HL-60 (cell line): ENCODE results near the gene CHD1.

Source experiments
- DNase-seq, 2 experiments: peaks; one replicate each; pipeline ENCODE4 v3.0.0-alpha.2; 2010 to 2020; ENCODE audit warnings: low read depth in 1 of 2, low spot score in 1 of 2
- H3K27ac ChIP-seq: fragments of 250-450 bp; sonication (Bioruptor Pico); replicated peaks from 2 replicates; pipeline ENCODE4 v1.5.1; 2020; ENCODE audit warnings: mild to moderate bottlenecking, moderate library complexity
- H3K27me3 ChIP-seq: fragments of 250-450 bp; sonication (Bioruptor Pico); 2 replicates; pipeline ENCODE4 v1.5.1; 2021; ENCODE audit warnings: mild to moderate bottlenecking, moderate library complexity; ENCODE audit not compliant: insufficient read depth, poor library complexity, severe bottlenecking
- H3K4me3 ChIP-seq: replicated peaks from 2 replicates; pipeline ENCODE4 v1.5.1; 2011; ENCODE audit warnings: mild to moderate bottlenecking, control low read depth, low read length; ENCODE audit not compliant: insufficient read depth
- CTCF ChIP-seq: IDR thresholded peaks from one replicate; pipeline ENCODE4 v1.5.1; 2011; ENCODE audit warnings: low read length, control low read depth, inconsistent platforms; ENCODE audit not compliant: insufficient read depth
- GABPA ChIP-seq: IDR thresholded peaks from 2 replicates; pipeline ENCODE4 v1.6.1; 2012; ENCODE audit warnings: low read depth
- POLR2AphosphoS5 ChIP-seq: IDR thresholded peaks from 2 replicates; pipeline ENCODE4 v1.6.1; 2012; ENCODE audit warnings: low read depth
- REST ChIP-seq: IDR thresholded peaks from 2 replicates; pipeline ENCODE4 v1.6.1; 2012; ENCODE audit warnings: low read depth; ENCODE audit not compliant: insufficient replicate concordance
- SPI1 ChIP-seq: IDR thresholded peaks from 2 replicates; pipeline ENCODE4 v1.6.1; 2012; ENCODE audit warnings: low read depth, mild to moderate bottlenecking, borderline replicate concordance

CHD1 gene

DNA sequence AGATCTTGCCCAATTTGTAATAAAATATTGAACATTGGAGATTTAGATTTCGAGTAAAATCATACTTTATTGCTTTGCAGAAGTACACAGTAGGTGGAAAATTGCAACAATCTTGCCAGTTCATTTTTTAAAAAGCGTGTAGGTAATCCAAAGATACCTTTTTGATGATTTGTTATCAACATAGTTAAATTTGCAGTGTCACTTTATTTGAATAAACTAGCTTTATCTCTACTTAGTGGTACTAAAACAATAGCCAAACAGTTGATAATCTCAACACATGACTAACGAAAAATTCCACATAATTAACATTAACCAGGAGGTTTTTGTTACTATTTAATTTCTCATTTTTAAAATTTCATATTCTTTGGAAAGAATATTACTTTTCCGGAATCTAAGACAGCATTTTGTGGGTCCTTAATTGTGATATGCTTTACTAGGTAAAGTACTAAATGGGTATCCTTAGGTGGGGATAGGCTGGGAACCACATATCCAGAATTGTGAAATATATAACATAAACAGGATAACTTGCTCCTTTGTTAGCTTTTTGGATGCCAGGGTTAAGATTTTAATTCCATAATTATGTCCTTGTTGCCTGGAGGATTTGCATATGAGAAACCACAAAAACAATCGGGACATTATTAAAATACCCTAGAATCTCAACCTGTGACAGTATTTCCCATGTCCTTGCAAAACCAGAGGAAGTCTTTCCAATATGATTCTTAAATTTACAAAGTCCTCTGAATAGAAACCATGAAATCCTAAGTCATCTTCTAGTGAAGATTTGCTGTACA is 2.4 kb upstream of the CHD1 start:
- TF ChIP-seq REST (no peak), GABPA (no peak), CTCF (no peak), POLR2AphosphoS5 (no peak), SPI1 (no peak)
- no peaks in the 10 kb centered on the region for H3K27me3 ChIP-seq
- DNase-seq, result no peak
- H3K27ac ChIP-seq, result no peak overlapping the region
- no peak overlapping the region for H3K4me3 ChIP-seq

DNA sequence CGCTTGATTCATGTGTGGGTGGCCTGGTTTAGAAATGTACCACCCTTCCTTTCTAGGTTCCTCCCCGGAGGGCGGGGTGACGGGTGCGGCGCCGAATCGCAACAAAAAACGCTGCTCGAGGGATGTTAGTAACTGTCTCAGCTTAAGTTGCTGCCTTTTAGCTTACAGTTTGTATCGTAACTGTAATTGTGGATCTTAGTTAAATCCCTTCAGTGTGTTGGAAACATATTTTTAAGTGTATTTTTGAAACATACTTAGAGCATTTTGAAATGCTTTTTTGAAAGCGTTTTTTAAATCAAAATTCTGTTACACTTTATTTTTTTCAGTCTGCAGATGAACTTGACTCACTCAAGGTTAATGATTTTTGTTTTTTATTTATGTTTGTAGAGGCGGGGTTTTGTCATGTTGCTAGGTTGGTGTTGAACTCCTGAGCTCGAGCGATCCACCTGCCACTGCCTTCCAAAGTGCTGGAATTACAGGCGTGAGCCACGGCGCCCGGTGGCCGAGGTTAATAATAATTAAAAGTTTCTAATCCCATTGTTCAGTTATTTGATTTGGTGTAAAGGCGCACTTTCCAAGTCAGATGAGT is 997 bp upstream of the CHD1 start:
- no peak for DNase-seq

More for the DNA sequence above, 997 bp upstream of the CHD1 start:
- TF ChIP-seq POLR2AphosphoS5 (no peak), SPI1 (no peak; the same call in 1 of the 2 replicates), REST (no peak), CTCF (no peak), GABPA (no peak)
- Histone ChIP-seq H3K27me3 (no peaks in the 10 kb centered on the region), H3K4me3 (peak overlapping the region; percentile 61), H3K27ac (peak overlapping the region; percentile 98)
